Spleen (tissue), 11 donors: Measurements from ENCODE around the gene DCBLD2. TPM values are rescaled to one million over a fixed set of nuclear protein-coding genes. Genes with fewer than 3 reads are reported as not detected.

Source experiments
- DNase-seq: peaks from one replicate; pipeline ENCODE4 v3.0.0-alpha.2; 2020
- H3K27ac ChIP-seq, 8 donors: fragments of 200-600 bp; sonication (generic) in 7 of 8; 1 replicate in 4 of 8; 2 replicates in 4 of 8; pipeline versions ENCODE4 v1.5.0 to v1.8.0; 2016 to 2021; ENCODE audit warnings: inconsistent platforms in 4 of 8, mild to moderate bottlenecking in 4 of 8, moderate library complexity in 1 of 8
- H3K27me3 ChIP-seq, 7 donors: fragments of 200-600 bp; sonication (generic) in 6 of 7; replicated peaks in 1 of 7; 1 replicate in 4 of 7; 2 replicates in 3 of 7; pipeline versions ENCODE4 v1.5.0 to v1.8.0; 2016 to 2021; ENCODE audit warnings: inconsistent platforms in 3 of 7, mild to moderate bottlenecking in 1 of 7
- H3K36me3 ChIP-seq, 6 donors: fragments of 200-600 bp; sonication (generic) in 5 of 6; 1 replicate in 4 of 6; 2 replicates in 2 of 6; pipeline versions ENCODE4 v1.5.0 to v1.8.0; 2016 to 2021; ENCODE audit warnings: inconsistent platforms in 2 of 6
- H3K4me1 ChIP-seq, 6 donors: fragments of 200-600 bp; sonication (generic) in 5 of 6; 1 replicate in 3 of 6; 2 replicates in 3 of 6; pipeline versions ENCODE4 v1.5.0 to v1.8.0; 2016 to 2021; ENCODE audit warnings: inconsistent platforms in 3 of 6
- H3K4me3 ChIP-seq, 8 donors: fragments of 200-600 bp; sonication (generic) in 7 of 8; 1 replicate in 4 of 8; 2 replicates in 4 of 8; pipeline versions ENCODE4 v1.5.0 to v1.8.0; 2016 to 2021; ENCODE audit warnings: inconsistent platforms in 4 of 8, mild to moderate bottlenecking in 4 of 8, moderate library complexity in 2 of 8
- H3K9me3 ChIP-seq, 8 donors: fragments of 200-600 bp; sonication (generic) in 7 of 8; 1 replicate in 4 of 8; 2 replicates in 4 of 8; pipeline versions ENCODE4 v1.5.0 to v1.8.0; 2016 to 2021; ENCODE audit warnings: inconsistent platforms in 4 of 8
- POLR2A ChIP-seq, 3 donors: fragments of 450-650 bp; IDR thresholded peaks; one replicate each; pipeline ENCODE4 v1.5.1; 2017; ENCODE audit warnings: antibody characterized with exemption in 3 of 3, mild to moderate bottlenecking in 1 of 3
- POLR2AphosphoS5 ChIP-seq, 3 donors: sonication (generic); formaldehyde crosslinking; IDR thresholded peaks; one replicate each; pipeline ENCODE4 v1.5.1; 2017; ENCODE audit warnings: antibody characterized with exemption in 3 of 3
- WGBS, 5 donors: extraction: QIAGEN DNeasy Blood & Tissue Kit in 3 of 5; methylation state at CpG; one replicate each; pipeline versions ENCODE4 v1.1.5 to v1.1.7; 2013 to 2018; 5-methylcytosine and 5-hydroxymethylcytosine counted together
- intact Hi-C: fragments of 100-400 bp; cut with DNase I; formaldehyde crosslinking; loops from one replicate; pipeline ENCODE4 v1.15.0; 2023; ENCODE audit warnings: low total_unique reads
- polyA plus RNA-seq, 3 donors: library from polyadenylated mRNA; stranded (reverse); fragments of 200-250 nt; gene quantifications; one replicate each; pipeline ENCODE4 v1.2.1, GENCODE V29; 2013
- total RNA-seq, 7 donors: library from RNA; depleted of rRNA in 3 of 7; stranded (reverse); fragments of >200 nt in 3 of 7; fragmentation: NEBNext Ultra II Directional in 4 of 7; extraction: Animal tissue kit (Norgen Biotek cat#: 25700) in 4 of 7; gene quantifications; one replicate each; pipeline versions ENCODE4 v1.1.0 to v1.2.1, GENCODE V29; 2016 to 2021
- TF ChIP-seq, protein P1 (sequence below), 11 experiments: fragments of 200-600 bp in 7 of 11; fragments of 450-650 bp in 4 of 11; sonication (generic) in 4 of 11; IDR thresholded peaks in 8 of 11; conservative IDR thresholded peaks in 3 of 11; 1 replicate in 7 of 11; 2 replicates in 4 of 11; pipeline versions ENCODE4 v1.4.0 to v1.8.0; 2016 to 2021; ENCODE audit warnings: antibody characterized with exemption in 11 of 11, inconsistent platforms in 4 of 11, mild to moderate bottlenecking in 1 of 11
- donor health status: healthy with polysubstance abuse.
- donor health status: DM: no; HTN: no; CAD: no; lungs with moderate emphysema.
- donor health status: DM: no; HTN: no; CAD: no.
- donor health status: Bipolar disorder and iron deficiency.
- donor health status: healthy.
- donor health status: DM: no; HTN: no; CAD: no.
- donor health status: DM: yes; HTN: yes; CAD: no.

DCBLD2 gene
- total and polyA plus RNA-seq, 10 donors: 0.91 to 10.4 (median 4.3) TPM

DNA sequence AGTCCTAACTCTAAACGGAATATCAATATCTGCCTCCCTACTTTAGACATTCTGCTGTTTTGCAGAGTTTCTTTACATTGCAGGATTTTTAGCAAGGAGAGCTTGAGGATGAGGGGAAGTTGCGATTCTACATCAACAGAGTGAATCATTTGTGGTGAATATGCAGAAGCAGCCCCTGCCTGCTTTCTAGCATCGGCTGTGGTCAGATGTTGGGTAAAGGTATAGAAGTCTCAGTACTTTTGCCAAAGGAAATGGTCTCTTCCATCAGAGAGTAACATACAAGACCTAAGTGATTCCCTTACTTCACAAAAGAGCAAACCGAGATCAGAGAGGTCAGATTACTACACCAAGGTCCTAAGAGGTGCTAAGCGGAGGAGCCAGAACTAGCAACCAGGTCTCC lies 123.1 kb downstream of the DCBLD2 start:
- TF ChIP-seq, protein P1, sequence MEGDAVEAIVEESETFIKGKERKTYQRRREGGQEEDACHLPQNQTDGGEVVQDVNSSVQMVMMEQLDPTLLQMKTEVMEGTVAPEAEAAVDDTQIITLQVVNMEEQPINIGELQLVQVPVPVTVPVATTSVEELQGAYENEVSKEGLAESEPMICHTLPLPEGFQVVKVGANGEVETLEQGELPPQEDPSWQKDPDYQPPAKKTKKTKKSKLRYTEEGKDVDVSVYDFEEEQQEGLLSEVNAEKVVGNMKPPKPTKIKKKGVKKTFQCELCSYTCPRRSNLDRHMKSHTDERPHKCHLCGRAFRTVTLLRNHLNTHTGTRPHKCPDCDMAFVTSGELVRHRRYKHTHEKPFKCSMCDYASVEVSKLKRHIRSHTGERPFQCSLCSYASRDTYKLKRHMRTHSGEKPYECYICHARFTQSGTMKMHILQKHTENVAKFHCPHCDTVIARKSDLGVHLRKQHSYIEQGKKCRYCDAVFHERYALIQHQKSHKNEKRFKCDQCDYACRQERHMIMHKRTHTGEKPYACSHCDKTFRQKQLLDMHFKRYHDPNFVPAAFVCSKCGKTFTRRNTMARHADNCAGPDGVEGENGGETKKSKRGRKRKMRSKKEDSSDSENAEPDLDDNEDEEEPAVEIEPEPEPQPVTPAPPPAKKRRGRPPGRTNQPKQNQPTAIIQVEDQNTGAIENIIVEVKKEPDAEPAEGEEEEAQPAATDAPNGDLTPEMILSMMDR (IDR thresholded peaks at IDR 0.05 in 8 of 11, conservative IDR thresholded peaks at IDR 0.05 in 3 of 11): no peak
- TF ChIP-seq POLR2A (IDR thresholded peaks at IDR 0.05): no peak
- TF ChIP-seq POLR2AphosphoS5 (IDR thresholded peaks at IDR 0.05): no peak
- peaks cover 0 to 23% (median 7%) of the 10 kb centered on the region in 6 donors for H3K4me1 ChIP-seq
- no peaks in the 10 kb centered on the region for H3K9me3 ChIP-seq
- intact Hi-C loops: no loop called here
- H3K27me3 ChIP-seq: no peaks in the 10 kb centered on the region
- no peak overlapping the region for H3K4me3 ChIP-seq
- WGBS, 5 donors: 51 to 67% (median 66%) methylated on average over 5 of the region's 5 CpGs
- no peak for DNase-seq
- H3K36me3 ChIP-seq: peaks cover 0 to 61% (median 0%) of the 10 kb centered on the region in 6 donors
- peak overlapping the region in 3 of 8 donors; percentile 26 to 35 (median 34) for H3K27ac ChIP-seq

DNA sequence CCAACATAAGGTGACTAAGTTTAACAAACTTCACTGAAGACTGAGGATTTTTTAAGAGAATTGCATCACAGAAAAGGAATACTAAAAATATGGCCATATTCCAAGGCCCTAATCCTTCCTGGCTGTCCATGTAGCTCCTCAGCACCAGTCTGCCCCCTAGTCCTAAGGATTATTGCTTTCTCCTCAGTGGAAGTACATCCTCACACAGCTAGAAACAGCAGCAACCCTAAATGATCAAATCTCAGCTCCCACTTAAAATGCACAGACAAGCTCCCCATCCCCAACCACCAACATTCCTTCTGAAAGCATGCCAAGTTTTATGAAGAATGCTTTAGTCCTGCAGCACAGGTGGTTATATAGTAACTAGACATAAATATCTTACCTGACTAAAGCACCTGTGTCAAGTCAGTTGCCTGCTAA lies 123.7 kb downstream of the DCBLD2 start:
- Histone ChIP-seq H3K4me3 (no peak overlapping the region), H3K36me3 (peaks cover 0 to 55% (median 0%) of the 10 kb centered on the region in 6 donors), H3K9me3 (no peaks in the 10 kb centered on the region), H3K4me1 (peaks cover 0 to 23% (median 7%) of the 10 kb centered on the region in 6 donors), H3K27ac (no peak overlapping the region), H3K27me3 (no peaks in the 10 kb centered on the region)
- intact Hi-C loops: no loop called here
- no peak for DNase-seq
- TF ChIP-seq, protein P1 (IDR thresholded peaks at IDR 0.05 in 8 of 11, conservative IDR thresholded peaks at IDR 0.05 in 3 of 11): no peak
- no peak for TF ChIP-seq POLR2AphosphoS5 (IDR thresholded peaks at IDR 0.05)
- TF ChIP-seq POLR2A (IDR thresholded peaks at IDR 0.05): no peak

DNA sequence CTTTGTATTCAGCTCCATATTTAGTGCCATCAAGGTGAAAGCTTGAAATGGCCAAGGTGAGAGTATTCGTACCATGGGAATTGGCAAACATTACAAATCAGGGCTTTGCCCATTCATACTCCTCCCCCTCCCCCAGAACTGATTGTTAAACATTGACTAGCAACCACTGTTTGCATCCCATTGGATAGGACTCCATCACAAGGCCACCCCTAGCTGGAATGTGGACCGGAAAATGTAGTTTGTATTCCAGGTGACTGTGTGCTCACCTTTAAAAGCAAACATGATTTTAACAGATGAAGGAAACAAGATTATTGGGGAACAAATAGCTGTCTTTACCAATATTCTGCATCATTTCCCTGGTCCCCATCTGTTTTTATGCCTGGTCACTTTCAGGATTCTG lies 124.2 kb downstream of the DCBLD2 start:
- H3K36me3 ChIP-seq: peaks cover 0 to 50% (median 0%) of the 10 kb centered on the region in 6 donors
- H3K27ac ChIP-seq: no peak overlapping the region
- peaks cover 0 to 23% (median 7%) of the 10 kb centered on the region in 6 donors for H3K4me1 ChIP-seq
- H3K9me3 ChIP-seq: no peaks in the 10 kb centered on the region
- H3K27me3 ChIP-seq: no peaks in the 10 kb centered on the region
- DNase-seq: no peak
- no peak for TF ChIP-seq POLR2A (IDR thresholded peaks at IDR 0.05)
- TF ChIP-seq, protein P1 (IDR thresholded peaks at IDR 0.05 in 8 of 11, conservative IDR thresholded peaks at IDR 0.05 in 3 of 11): no peak
- TF ChIP-seq POLR2AphosphoS5 (IDR thresholded peaks at IDR 0.05): no peak
- intact Hi-C loops: no loop called here
- WGBS, 5 donors: 90 to 100% (median 94%) methylated on average over 2 of the region's 2 CpGs
- no peak overlapping the region for H3K4me3 ChIP-seq

DNA sequence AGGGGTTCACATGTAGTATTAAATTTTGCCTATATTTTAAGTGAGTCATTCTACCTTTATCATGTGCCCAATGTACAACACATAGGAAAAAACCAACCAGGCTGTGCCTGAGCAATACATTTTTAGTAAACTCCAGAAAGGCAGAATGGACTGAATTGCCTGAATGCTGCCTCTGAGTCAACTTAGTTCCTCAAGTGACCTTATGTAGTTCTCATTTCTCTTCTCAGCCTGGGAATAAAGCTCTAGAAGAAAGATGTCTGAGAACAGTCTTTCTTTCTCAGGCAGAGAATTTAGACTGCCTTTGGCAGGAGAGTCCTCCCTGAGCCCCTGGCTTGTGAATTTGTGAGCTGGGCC lies 125.4 kb downstream of the DCBLD2 start:
- no peaks in the 10 kb centered on the region for H3K27me3 ChIP-seq
- peaks cover 0 to 23% (median 7%) of the 10 kb centered on the region in 6 donors for H3K4me1 ChIP-seq
- no peak overlapping the region for H3K4me3 ChIP-seq
- H3K27ac ChIP-seq: no peak overlapping the region
- H3K9me3 ChIP-seq: no peaks in the 10 kb centered on the region
- TF ChIP-seq, protein P1 (IDR thresholded peaks at IDR 0.05 in 8 of 11, conservative IDR thresholded peaks at IDR 0.05 in 3 of 11): no peak
- TF ChIP-seq POLR2AphosphoS5 (IDR thresholded peaks at IDR 0.05): no peak
- TF ChIP-seq POLR2A (IDR thresholded peaks at IDR 0.05): no peak
- H3K36me3 ChIP-seq: peaks cover 0 to 42% (median 0%) of the 10 kb centered on the region in 6 donors
- intact Hi-C loops: no loop called here
- DNase-seq: no peak
